WTC11 (cell line): Measurements from ENCODE around the gene DHRSX. TPM values are rescaled to one million over a fixed set of nuclear protein-coding genes. Genes with fewer than 3 reads are reported as not detected.

Source experiments
- ATAC-seq: fragments of 200-7000 bp; cut with Tn5 transposase; 2 replicates; pipeline ENCODE4 v1.10.0; 2021; ENCODE audit warnings: mild to moderate bottlenecking, moderate library complexity
- CTCF ChIA-PET: fragments of 300-600 bp; sonication (Branson Sonifier 250); formaldehyde crosslinking; loops from one replicate; lab custom pipeline; 2021; ENCODE audit warnings: antibody characterized with exemption; lab: Charles Lee
- POLR2A ChIA-PET: fragments of 350-600 bp; sonication (Branson Sonifier 250); formaldehyde crosslinking; loops from one replicate; lab custom pipeline; 2021; ENCODE audit warnings: antibody characterized with exemption; lab: Charles Lee
- DNase-seq: peaks from one replicate; pipeline ENCODE4 v3.0.0; 2021; ENCODE audit warnings: low spot score
- H3K27ac Mint-ChIP-seq: 2 replicates; pipeline ENCODE4 v1.8.0; 2021; ENCODE audit warnings: mixed read lengths
- H3K27me3 Mint-ChIP-seq: 2 replicates; pipeline ENCODE4 v1.8.0; 2021; ENCODE audit warnings: low read depth, mild to moderate bottlenecking, moderate library complexity, mixed read lengths
- H3K36me3 Mint-ChIP-seq: 2 replicates; pipeline ENCODE4 v1.8.0; 2021; ENCODE audit warnings: mixed read lengths
- H3K4me1 Mint-ChIP-seq: 2 replicates; pipeline ENCODE4 v1.8.0; 2022; ENCODE audit warnings: mixed read lengths
- H3K4me3 Mint-ChIP-seq: 2 replicates; pipeline ENCODE4 v1.8.0; 2021; ENCODE audit warnings: mild to moderate bottlenecking, moderate library complexity, mixed read lengths
- H3K9me3 Mint-ChIP-seq: 2 replicates; pipeline ENCODE4 v1.8.0; 2021; ENCODE audit warnings: mixed read lengths
- AFF4 ChIP-seq: sonication (generic); formaldehyde crosslinking; IDR thresholded peaks from 2 replicates; pipeline ENCODE4 v1.8.1; 2023; ENCODE audit warnings: mild to moderate bottlenecking, missing genetic modification reagents, borderline replicate concordance
- ATF2 ChIP-seq: sonication (generic); formaldehyde crosslinking; IDR thresholded peaks from 2 replicates; pipeline ENCODE4 v1.8.1; 2022; ENCODE audit warnings: low read depth, missing genetic modification reagents, borderline replicate concordance
- EMX1 ChIP-seq: fragments of 250-450 bp; sonication (Bioruptor Pico); IDR thresholded peaks from 2 replicates; pipeline ENCODE4 v1.8.0; 2021; ENCODE audit warnings: mild to moderate bottlenecking
- ETV6 ChIP-seq: sonication (generic); formaldehyde crosslinking; IDR thresholded peaks from 2 replicates; pipeline ENCODE4 v1.8.1; 2022; ENCODE audit warnings: mild to moderate bottlenecking, missing genetic modification reagents
- FOXJ3 ChIP-seq: sonication (generic); formaldehyde crosslinking; IDR thresholded peaks from 2 replicates; pipeline ENCODE4 v1.9.0; 2021; ENCODE audit warnings: missing genetic modification reagents, mild to moderate bottlenecking, borderline replicate concordance
- JUN ChIP-seq: sonication (generic); formaldehyde crosslinking; IDR thresholded peaks from 2 replicates; pipeline ENCODE4 v1.8.0; 2023; ENCODE audit warnings: mild to moderate bottlenecking, missing genetic modification reagents
- MAX ChIP-seq: sonication (generic); formaldehyde crosslinking; IDR thresholded peaks from 2 replicates; pipeline ENCODE4 v1.8.0; 2022; ENCODE audit warnings: mild to moderate bottlenecking, missing genetic modification reagents
- NR1H2 ChIP-seq: sonication (generic); formaldehyde crosslinking; IDR thresholded peaks from 2 replicates; pipeline ENCODE4 v1.9.0; 2021; ENCODE audit warnings: mild to moderate bottlenecking, moderate library complexity, missing genetic modification reagents
- NR3C1 ChIP-seq: sonication (generic); formaldehyde crosslinking; conservative IDR thresholded peaks from 2 replicates; pipeline ENCODE4 v1.8.1; 2023; ENCODE audit warnings: low read depth, mild to moderate bottlenecking, missing genetic modification reagents
- PRRX2 ChIP-seq: fragments of 250-450 bp; sonication (Bioruptor Pico); IDR thresholded peaks from 2 replicates; pipeline ENCODE4 v1.8.0; 2021; ENCODE audit warnings: mild to moderate bottlenecking
- RELA ChIP-seq: sonication (generic); formaldehyde crosslinking; IDR thresholded peaks from 2 replicates; pipeline ENCODE4 v1.8.1; 2022; ENCODE audit warnings: missing genetic modification reagents, mild to moderate bottlenecking, borderline replicate concordance
- SP1 ChIP-seq: sonication (generic); formaldehyde crosslinking; conservative IDR thresholded peaks from 2 replicates; pipeline ENCODE4 v1.8.1; 2022; ENCODE audit warnings: missing genetic modification reagents
- STAT6 ChIP-seq: sonication (generic); formaldehyde crosslinking; conservative IDR thresholded peaks from 2 replicates; pipeline ENCODE4 v1.8.1; 2023; ENCODE audit warnings: mild to moderate bottlenecking, low read depth, missing genetic modification reagents, moderate library complexity
- TCF7 ChIP-seq: sonication (generic); formaldehyde crosslinking; IDR thresholded peaks from 2 replicates; pipeline ENCODE4 v1.8.0; 2022; ENCODE audit warnings: mild to moderate bottlenecking, low read depth, missing genetic modification reagents, moderate library complexity
- TP53 ChIP-seq: sonication (generic); formaldehyde crosslinking; IDR thresholded peaks from 2 replicates; pipeline ENCODE4 v1.8.1; 2023; ENCODE audit warnings: mild to moderate bottlenecking, missing genetic modification reagents
- ZNF232 ChIP-seq: sonication (generic); formaldehyde crosslinking; IDR thresholded peaks from 2 replicates; pipeline ENCODE4 v1.8.0; 2022; ENCODE audit warnings: mild to moderate bottlenecking, missing genetic modification reagents
- ZNF317 ChIP-seq: sonication (generic); formaldehyde crosslinking; IDR thresholded peaks from 2 replicates; pipeline ENCODE4 v1.8.1; 2023; ENCODE audit warnings: low read depth, mild to moderate bottlenecking, moderate library complexity, missing genetic modification reagents, borderline replicate concordance
- ZNF671 ChIP-seq: fragments of 250-450 bp; sonication (Bioruptor Pico); IDR thresholded peaks from 2 replicates; pipeline ENCODE4 v1.8.0; 2021; ENCODE audit warnings: mild to moderate bottlenecking
- total RNA-seq: library from RNA; stranded (reverse); gene quantifications from 3 replicates; pipeline ENCODE4 v1.2.3, GENCODE V29; 2021
- TF ChIP-seq, protein P1 (sequence below): fragments of 250-450 bp; sonication (Bioruptor Pico); IDR thresholded peaks from 2 replicates; pipeline ENCODE4 v1.9.0; 2021; ENCODE audit warnings: mild to moderate bottlenecking
- TF ChIP-seq, protein P2 (sequence below): fragments of 200-600 bp; IDR thresholded peaks from 2 replicates; pipeline ENCODE4 v1.8.0; 2022; ENCODE audit warnings: antibody characterized with exemption
- TF ChIP-seq, protein P3 (sequence below): sonication (generic); formaldehyde crosslinking; IDR thresholded peaks from 2 replicates; pipeline ENCODE4 v1.8.1; 2023; ENCODE audit warnings: mild to moderate bottlenecking, missing genetic modification reagents, moderate library complexity
- TF ChIP-seq, protein P4 (sequence below): fragments of 250-450 bp; sonication (Bioruptor Pico); IDR thresholded peaks from 2 replicates; pipeline ENCODE4 v1.8.0; 2021; ENCODE audit warnings: mild to moderate bottlenecking
- TF ChIP-seq, protein P5 (sequence below): sonication (generic); formaldehyde crosslinking; IDR thresholded peaks from 2 replicates; pipeline ENCODE4 v1.8.1; 2022; ENCODE audit warnings: mild to moderate bottlenecking, missing genetic modification reagents, moderate library complexity, borderline replicate concordance

The DHRSX gene
- total RNA-seq, 1 experiment from 2014 or later, result 28.2 TPM

GRCh38 chrX:2384486-2384885, 116.3 kb downstream of the DHRSX start:
- H3K9me3 Mint-ChIP-seq, result peaks cover 12% of the 10 kb centered on the region
- POLR2A ChIA-PET, result no interaction called here
- H3K27me3 Mint-ChIP-seq, result no peaks in the 10 kb centered on the region
- no peak for ATAC-seq
- DNase-seq, result no peak
- H3K4me1 Mint-ChIP-seq, result no peaks in the 10 kb centered on the region
- CTCF ChIA-PET, result no interaction called here
- H3K4me3 Mint-ChIP-seq, result no peak overlapping the region
- no peak overlapping the region for H3K27ac Mint-ChIP-seq
- no peak for TF ChIP-seq EMX1 (CRISPR knock-in tag)
- TF ChIP-seq, protein P1, sequence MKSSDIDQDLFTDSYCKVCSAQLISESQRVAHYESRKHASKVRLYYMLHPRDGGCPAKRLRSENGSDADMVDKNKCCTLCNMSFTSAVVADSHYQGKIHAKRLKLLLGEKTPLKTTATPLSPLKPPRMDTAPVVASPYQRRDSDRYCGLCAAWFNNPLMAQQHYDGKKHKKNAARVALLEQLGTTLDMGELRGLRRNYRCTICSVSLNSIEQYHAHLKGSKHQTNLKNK, result no peak
- TF ChIP-seq AFF4 (CRISPR knock-in tag), result no peak
- no peak for TF ChIP-seq ZNF317
- no peak for TF ChIP-seq RELA (CRISPR knock-in tag)
- no peak for TF ChIP-seq NR1H2 (CRISPR knock-in tag)
- no peak for TF ChIP-seq PRRX2 (CRISPR knock-in tag)
- no peak for TF ChIP-seq ATF2 (CRISPR knock-in tag)
- no peak for TF ChIP-seq NR3C1 (CRISPR knock-in tag)
- no peak for TF ChIP-seq TCF7 (CRISPR knock-in tag)
- TF ChIP-seq ZNF671 (CRISPR knock-in tag), result no peak
- no peak for TF ChIP-seq ETV6
- no peak for TF ChIP-seq MAX
- no peak for TF ChIP-seq STAT6
- H3K36me3 Mint-ChIP-seq, result peaks cover 33% of the 10 kb centered on the region

DNA sequence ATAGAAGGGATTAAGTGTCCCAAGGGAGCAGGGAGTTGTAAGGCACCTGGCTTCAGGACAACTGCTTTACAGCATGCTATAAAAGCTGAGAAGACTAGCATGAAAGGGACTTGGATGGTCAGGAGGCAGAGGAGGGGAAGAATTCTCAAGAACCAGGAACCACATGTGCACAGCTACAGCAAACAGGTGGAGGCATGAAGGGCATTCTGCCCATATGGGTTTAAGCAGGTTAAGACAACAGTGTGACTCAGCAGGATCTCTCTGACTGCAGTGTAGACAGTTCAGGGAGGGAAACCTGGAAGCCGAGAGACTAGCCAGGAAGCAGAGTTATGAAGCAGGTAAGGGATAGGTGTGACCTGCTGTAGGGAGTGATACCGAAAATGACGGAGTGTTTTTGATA, 117.0 kb downstream of the DHRSX start:
- no peaks in the 10 kb centered on the region for H3K4me1 Mint-ChIP-seq
- H3K27me3 Mint-ChIP-seq, result no peaks in the 10 kb centered on the region
- ChIA-PET CTCF (no interaction called here), POLR2A (no interaction called here)
- no peak for DNase-seq
- H3K27ac Mint-ChIP-seq, result no peak overlapping the region
- no peak overlapping the region for H3K4me3 Mint-ChIP-seq
- no peak for ATAC-seq
- H3K36me3 Mint-ChIP-seq, result peaks cover 30% of the 10 kb centered on the region
- H3K9me3 Mint-ChIP-seq, result peaks cover 12% of the 10 kb centered on the region
- TF ChIP-seq, protein P2, sequence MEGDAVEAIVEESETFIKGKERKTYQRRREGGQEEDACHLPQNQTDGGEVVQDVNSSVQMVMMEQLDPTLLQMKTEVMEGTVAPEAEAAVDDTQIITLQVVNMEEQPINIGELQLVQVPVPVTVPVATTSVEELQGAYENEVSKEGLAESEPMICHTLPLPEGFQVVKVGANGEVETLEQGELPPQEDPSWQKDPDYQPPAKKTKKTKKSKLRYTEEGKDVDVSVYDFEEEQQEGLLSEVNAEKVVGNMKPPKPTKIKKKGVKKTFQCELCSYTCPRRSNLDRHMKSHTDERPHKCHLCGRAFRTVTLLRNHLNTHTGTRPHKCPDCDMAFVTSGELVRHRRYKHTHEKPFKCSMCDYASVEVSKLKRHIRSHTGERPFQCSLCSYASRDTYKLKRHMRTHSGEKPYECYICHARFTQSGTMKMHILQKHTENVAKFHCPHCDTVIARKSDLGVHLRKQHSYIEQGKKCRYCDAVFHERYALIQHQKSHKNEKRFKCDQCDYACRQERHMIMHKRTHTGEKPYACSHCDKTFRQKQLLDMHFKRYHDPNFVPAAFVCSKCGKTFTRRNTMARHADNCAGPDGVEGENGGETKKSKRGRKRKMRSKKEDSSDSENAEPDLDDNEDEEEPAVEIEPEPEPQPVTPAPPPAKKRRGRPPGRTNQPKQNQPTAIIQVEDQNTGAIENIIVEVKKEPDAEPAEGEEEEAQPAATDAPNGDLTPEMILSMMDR, result no peak
- TF ChIP-seq SP1 (CRISPR knock-in tag) (no peak), ZNF232 (no peak), FOXJ3 (CRISPR knock-in tag) (no peak), JUN (CRISPR knock-in tag) (no peak), TP53 (CRISPR knock-in tag) (no peak)
- TF ChIP-seq, protein P3, sequence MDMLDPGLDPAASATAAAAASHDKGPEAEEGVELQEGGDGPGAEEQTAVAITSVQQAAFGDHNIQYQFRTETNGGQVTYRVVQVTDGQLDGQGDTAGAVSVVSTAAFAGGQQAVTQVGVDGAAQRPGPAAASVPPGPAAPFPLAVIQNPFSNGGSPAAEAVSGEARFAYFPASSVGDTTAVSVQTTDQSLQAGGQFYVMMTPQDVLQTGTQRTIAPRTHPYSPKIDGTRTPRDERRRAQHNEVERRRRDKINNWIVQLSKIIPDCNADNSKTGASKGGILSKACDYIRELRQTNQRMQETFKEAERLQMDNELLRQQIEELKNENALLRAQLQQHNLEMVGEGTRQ, result no peak
- TF ChIP-seq, protein P4, sequence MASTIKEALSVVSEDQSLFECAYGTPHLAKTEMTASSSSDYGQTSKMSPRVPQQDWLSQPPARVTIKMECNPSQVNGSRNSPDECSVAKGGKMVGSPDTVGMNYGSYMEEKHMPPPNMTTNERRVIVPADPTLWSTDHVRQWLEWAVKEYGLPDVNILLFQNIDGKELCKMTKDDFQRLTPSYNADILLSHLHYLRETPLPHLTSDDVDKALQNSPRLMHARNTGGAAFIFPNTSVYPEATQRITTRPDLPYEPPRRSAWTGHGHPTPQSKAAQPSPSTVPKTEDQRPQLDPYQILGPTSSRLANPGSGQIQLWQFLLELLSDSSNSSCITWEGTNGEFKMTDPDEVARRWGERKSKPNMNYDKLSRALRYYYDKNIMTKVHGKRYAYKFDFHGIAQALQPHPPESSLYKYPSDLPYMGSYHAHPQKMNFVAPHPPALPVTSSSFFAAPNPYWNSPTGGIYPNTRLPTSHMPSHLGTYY (CRISPR knock-in tag), result no peak
- TF ChIP-seq, protein P5, sequence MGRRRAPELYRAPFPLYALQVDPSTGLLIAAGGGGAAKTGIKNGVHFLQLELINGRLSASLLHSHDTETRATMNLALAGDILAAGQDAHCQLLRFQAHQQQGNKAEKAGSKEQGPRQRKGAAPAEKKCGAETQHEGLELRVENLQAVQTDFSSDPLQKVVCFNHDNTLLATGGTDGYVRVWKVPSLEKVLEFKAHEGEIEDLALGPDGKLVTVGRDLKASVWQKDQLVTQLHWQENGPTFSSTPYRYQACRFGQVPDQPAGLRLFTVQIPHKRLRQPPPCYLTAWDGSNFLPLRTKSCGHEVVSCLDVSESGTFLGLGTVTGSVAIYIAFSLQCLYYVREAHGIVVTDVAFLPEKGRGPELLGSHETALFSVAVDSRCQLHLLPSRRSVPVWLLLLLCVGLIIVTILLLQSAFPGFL, result no peak
